GM19035 (cell line): ENCODE results near the gene SLC2A1.
"Not testable (repeated sequence)": the region's sequence is repeated elsewhere in the genome, so short reads cannot be mapped to it uniquely, and the experiment has no call there.

Source experiments
- ATAC-seq: cut with Tn5 transposase; IDR thresholded peaks from one replicate; pipeline ENCODE4 v1.9.1; 2021; ENCODE audit not compliant: unreplicated experiment

The SLC2A1 gene

DNA sequence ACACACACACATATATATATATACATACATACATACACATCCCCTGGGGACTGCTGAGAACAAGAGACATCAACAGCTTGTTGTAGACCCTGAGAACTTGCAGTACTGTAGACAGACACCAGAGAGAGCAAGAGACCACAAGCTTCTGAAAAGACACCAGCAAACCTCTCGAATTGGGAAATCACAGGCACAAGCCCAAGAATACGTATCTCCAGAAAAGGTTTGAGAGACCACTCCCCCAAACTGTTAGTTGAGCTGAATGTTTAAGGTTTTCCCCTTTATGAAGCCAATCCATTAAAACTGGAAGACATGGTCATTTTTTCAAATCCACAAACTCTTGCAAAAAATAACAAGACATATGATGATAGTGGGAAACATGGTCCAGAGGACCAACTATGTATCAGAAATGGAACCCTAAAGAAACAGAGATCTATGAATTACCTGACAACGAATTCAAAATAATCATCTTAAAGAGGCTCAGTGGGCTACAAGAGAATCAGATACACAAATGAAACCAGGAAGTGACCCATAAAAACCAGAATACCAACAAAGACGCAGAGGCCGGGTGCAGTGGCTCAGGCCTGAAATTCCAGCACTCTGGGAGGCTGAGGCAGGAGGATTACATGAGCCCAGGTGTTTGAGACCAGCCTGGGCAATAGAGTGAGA is 45.1 kb downstream of the SLC2A1 start:
- no peak for ATAC-seq

DNA sequence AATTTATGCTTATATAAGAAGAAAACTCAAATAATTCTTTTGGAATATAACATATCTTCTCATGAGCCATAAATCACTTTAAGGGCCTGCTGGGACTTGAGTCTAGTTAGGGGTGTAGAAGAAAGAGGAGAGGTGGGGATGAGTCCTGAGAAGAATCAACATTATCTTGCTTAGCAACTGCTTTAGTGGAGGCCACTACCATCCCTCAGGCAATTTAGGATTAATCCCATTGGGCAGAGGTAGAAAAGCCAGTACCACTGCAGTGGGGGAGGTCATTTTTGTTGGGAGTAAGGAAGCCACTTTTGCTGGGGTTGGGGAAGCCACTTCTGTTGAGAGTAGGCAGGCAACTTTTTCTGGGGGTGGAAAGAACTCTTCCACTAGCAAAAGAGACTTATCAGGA is 47.7 kb downstream of the SLC2A1 start:
- ATAC-seq, result no peak

DNA sequence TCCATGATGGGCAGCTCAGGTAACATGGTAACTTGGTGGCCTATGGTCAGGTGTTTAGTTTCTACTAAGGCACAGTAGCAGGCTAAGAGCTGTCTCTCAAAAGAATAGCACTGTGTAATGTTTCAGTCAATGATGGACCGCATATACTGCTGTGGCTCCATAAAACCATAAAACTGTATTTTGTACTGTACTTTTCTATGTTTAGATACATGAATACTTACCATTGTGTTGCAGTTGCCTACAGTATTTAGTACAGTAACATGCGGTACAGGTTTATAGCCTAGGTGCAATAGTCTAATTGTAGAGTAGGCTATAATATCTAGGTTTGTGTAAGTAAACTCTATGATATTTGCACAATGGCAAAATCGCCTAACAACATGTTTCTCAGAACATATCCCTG is 50.6 kb downstream of the SLC2A1 start:
- ATAC-seq, result no peak

DNA sequence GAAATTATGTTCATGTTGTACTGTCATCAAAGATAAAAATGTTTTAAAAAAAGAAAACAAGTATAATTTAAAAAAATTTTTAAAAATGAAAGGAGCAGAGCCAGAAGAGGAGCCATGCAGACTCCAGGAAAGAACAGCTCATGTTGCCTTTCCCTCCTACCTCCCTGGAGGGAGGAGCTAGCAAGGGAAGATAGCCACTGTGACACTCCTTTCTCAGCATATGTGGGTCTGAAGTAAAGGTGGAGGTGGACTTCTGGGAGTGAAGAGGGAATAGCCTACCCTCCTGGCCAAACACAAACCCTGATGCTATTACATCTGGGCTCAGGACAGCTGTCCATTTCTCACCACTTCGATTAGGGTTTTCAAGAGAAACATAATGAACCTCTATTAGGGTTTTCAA is 54.2 kb downstream of the SLC2A1 start:
- ATAC-seq, result no peak

DNA sequence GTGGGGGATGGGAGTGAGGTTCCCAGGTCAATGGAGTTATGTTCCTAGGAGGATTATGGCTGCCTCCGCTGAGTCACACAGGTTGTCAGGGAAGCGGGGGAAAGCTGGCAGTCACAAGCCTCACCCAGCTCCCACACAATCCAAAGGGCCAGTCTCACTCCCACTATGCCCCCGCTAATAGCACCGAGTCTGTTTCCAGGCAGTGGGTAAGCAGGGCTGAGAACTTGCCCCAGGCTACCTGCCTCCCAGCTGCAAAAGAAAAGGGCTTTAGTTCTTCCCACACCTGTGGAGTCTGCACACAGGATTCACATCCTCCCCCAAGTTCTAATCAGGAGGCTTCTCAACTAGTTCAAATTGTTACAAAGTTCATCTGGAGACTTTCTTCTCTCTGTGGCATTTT is 58.7 kb downstream of the SLC2A1 start:
- ATAC-seq, result not testable (repeated sequence)

DNA sequence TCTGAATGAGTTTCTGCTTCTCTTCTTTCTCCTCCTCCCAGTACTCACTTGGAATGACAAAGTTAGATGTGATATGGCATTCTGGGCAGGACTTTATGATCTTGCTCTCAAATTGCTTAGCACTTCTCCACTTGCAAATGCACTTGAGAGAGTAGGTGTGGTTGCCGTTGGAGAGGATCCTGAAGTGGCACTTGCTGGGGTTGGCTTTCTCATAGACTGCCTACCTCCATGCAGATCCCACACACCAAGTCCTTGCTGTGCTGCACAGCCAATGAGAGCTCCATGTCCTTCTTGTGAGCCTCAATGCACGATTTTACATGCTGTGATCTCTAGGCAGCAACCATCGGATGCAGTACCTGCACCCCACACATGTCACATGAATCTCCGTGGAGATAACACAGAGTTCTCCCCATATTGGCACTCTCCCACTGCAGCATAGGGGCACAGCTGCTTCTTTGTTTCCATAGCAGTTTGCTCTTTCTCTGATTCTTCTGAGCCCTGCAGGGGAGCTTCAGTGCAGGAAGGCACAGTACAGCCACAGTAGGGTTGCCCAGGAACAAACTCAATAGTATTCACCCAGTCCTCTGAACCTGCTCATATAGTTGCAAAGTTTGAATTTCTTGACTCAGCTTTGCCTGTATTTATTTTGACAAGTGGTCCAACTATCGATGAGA is 67.1 kb downstream of the SLC2A1 start:
- no peak for ATAC-seq

DNA sequence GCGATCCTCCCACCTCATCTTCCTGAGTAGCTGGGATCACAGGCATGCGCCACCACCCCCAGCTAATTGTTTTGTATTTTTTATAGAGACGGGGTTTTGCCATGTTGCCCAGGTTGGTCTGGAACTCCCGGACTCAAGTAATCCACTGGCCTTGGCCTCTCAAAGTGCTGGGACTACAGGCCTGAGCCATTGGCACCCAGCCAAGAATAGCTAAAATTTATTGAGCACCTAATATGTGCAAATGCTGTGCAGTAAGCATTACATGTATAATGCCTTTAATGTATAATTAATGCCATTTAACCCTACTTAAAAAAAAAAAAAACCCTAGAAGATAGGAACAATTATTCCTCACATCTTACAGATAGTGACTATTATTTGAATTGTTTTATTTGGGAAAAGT is 69.4 kb downstream of the SLC2A1 start:
- no peak for ATAC-seq

DNA sequence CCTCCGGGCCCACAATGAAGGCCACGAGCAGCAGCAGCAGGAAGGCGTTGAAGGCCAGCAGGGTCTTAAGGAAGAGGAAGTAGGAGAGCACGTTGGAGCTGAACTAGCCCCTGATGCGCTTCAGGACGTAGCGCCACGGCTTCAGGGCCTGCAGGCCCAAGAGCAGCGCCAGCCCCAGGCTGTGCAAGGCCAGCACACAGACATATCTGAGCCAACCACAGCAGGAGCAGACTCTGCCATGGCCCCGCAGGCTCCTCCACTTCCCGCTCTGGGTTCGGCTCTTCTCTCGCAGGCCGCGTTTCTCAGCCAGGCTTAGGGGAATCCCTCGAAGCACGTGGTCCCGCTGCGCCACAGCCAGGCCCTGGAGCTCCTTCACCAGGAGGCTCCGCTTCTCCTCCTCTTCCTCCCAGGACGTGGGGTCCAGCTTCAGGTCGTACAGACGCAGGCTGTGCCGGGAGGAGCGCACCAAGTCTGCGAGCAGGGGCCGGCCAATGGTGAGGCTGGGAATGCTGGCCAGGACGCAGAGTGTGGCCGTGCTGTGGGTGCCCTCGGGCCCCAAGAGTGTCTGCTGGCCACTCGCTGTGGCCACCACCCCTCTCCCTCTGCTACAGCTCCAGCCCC is 70.5 kb downstream of the SLC2A1 start:
- no peak for ATAC-seq

DNA sequence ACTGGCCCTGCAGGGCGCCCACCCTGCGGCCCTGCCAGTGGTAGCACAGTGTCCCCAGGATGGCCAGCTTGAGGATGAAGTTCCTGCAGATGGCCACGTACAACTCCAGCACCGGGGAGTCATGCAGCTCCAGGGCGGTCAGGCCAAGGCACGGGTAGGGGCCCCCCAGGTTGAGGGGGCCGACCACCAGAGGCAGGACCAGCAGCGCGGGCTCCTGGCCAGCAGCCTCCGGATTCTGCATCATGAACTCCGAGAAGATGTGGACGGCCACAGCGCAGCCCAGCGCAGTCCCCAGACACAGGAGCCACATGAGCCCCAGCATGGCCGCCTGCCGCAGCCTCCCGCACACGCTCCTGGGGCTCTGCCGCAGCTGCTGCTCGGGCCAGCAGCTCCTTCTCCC is 71.3 kb downstream of the SLC2A1 start:
- ATAC-seq, result no peak

DNA sequence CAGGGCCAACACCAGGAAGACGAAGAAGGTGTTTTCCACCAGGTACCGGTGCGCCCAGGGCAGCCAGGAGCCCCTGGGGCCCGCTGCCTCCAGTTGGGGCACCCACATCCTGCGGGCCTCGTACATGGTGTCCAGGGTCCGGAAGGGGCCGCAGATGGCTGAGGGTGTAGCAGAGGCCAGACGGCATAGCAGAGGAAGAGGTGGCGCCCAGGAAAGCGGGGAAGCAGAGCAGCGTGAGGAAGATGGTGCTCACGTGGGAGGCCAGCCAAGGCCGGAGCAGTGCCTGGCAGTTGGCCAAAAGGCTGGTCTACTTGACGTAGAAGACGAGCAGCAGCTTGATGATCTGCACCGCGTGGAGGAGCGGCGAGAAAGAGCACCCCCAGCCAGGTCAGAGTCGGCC is 71.9 kb downstream of the SLC2A1 start:
- no peak for ATAC-seq

DNA sequence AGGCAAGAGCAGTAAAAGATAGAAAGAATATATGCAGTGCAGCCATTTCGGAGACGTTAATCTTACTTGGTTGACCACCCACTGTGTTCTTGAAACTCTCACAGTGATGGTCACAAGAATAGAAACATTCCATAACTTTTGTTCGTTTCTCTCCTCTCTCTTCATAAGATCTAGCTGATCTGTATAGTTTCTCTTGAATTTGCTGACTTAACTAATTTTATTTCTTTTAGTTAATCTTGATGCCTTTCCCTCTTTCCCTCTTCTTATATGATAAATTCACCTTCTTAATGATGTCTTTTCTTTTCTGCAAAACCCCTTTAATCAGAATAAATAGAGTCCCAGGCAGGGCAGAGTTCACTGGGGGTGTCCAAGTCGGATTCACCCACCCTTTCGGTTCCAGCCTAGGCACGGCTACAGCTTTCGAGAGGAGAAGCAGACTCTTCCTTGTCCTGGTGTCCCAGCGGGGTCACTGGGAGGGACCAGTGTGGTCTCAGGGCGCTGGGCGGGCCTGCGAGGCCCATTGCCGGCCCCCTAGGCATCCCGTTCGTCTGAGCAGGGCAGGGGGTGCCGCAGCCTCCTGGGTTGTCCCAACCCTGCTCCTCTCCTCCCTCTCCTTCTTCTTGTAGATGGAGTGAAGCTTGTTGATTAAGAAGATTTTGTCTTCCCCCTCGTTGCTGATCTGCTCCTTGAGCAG is 72.5 kb downstream of the SLC2A1 start:
- ATAC-seq, result no peak

DNA sequence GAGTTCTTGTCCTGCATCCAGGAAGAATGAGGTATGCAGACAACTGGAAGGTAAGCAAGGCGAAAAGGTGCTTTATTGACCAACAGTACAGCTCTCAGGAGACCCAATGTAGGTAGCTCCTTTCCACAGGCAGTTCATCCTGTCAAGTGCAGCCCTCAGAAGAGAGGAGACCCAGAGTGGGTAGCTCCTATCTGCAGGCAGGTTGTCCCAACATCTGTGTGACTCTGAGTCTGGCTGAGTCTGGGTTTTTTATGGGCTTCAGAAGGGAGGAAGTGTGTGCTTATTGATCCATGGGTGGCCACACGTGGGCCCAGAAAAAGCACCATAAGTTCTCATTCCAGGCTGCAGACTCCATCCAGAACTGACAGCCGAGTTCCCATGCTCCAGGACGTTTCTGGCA is 78.3 kb downstream of the SLC2A1 start:
- ATAC-seq, result no peak

DNA sequence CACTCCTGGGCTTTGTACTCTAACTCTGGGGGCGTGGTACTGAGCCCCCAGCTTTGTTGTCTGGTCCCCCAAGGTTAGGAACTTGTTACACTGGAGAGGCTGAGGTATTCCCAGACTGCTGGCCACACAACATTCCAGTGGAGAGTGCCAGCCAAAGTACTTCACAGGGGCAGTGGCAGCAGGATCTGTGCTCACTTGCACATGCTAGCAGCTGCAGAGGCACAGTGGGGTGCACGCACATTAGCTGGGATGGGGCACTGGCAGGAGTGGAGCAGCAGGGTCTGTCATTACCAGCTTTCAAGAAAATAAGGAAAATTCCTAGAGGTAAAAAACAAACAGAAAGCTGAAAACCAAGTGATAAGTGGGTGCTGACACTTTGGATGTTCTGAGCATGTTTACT is 81.3 kb downstream of the SLC2A1 start:
- ATAC-seq, result no peak

DNA sequence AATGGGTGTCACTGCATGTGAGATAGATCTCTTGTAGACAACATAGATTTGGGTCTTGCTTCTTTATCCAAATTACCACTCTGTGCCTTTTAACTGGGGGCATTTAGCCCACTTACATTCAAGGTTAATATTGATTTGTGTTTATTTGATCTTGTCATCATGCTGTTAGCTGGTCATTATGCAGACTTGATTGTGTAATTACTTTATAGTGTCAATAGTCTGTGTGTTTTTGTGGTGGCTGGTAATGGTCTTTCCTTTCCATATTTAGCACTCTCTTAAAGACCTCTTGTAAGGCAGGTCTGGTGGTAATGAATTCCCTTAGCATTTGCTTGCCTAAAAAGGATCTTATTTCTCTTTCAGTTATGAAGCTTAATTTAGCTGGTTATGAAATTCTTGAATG is 82.7 kb downstream of the SLC2A1 start:
- ATAC-seq, result no peak
